ENCODE measurements around the gene PAPLN.

PAPLN gene

DNA sequence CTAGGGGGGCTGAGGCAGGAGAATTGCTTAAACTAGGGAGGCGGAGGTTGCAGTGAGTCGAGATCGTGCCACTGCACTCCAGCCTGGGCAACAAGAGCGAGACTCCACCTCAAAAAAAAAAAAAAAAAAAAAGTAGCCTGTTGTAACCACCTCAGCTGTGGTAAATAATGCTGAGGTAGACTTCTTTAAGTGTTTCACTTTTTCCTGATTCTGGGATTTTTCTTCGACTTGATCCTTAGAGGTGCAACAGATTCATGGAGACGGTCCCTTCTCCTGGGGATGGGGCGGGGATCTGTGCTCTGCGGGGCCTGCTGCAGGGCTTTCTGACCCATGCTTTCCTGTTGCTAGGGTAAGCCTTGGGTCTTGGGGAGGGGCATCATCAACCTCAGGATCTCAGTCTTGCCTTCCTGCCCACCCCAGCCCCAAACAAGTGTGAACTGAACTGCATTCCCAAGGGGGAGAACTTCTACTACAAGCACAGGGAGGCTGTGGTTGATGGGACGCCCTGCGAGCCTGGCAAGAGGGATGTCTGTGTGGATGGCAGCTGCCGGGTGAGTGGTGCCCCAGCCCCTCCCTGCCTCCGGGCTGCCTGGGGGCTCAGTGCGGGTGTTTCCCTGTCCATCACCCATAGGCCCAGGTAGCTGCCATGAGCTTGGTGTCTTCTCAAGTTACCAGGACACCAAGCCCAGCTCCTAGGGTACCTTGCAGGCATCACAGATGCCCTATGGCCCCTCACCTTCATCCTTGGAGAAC lies 12.4 kb downstream of the PAPLN start:
- no peak overlapping the region for H3K27ac ChIP-seq (ENCODE audit: low read depth, low read length)
- H3K27me3 ChIP-seq (ENCODE audit: low read length) = no peaks in the 10 kb centered on the region
- no peak overlapping the region for H2AFZ ChIP-seq (ENCODE audit: low read depth, low read length, severe bottlenecking)
- no peaks in the 10 kb centered on the region for H4K20me1 ChIP-seq (ENCODE audit: low read depth, low read length)
- H3K79me2 ChIP-seq (ENCODE audit: insufficient read depth, low read length) = no peaks in the 10 kb centered on the region
- H3K9ac ChIP-seq (ENCODE audit: low read length) = no peak overlapping the region
- TF ChIP-seq, protein P1, sequence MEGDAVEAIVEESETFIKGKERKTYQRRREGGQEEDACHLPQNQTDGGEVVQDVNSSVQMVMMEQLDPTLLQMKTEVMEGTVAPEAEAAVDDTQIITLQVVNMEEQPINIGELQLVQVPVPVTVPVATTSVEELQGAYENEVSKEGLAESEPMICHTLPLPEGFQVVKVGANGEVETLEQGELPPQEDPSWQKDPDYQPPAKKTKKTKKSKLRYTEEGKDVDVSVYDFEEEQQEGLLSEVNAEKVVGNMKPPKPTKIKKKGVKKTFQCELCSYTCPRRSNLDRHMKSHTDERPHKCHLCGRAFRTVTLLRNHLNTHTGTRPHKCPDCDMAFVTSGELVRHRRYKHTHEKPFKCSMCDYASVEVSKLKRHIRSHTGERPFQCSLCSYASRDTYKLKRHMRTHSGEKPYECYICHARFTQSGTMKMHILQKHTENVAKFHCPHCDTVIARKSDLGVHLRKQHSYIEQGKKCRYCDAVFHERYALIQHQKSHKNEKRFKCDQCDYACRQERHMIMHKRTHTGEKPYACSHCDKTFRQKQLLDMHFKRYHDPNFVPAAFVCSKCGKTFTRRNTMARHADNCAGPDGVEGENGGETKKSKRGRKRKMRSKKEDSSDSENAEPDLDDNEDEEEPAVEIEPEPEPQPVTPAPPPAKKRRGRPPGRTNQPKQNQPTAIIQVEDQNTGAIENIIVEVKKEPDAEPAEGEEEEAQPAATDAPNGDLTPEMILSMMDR (IDR thresholded peaks at IDR 0.05; ENCODE audit: insufficient read depth, low read length, poor library complexity, severe bottlenecking) = no peak
- no peak for TF ChIP-seq EZH2phosphoT487 (conservative IDR thresholded peaks at IDR 0.05; ENCODE audit: low read length)
- H3K9me2 ChIP-seq (replicated peaks; ENCODE audit: insufficient read depth, low read length) = no peaks in the 10 kb centered on the region
- H3K4me2 ChIP-seq (ENCODE audit: low read depth, low read length, poor library complexity, severe bottlenecking) = no peak overlapping the region
- no peak overlapping the region for H3K4me3 ChIP-seq (ENCODE audit: insufficient read depth, low read length, poor library complexity, severe bottlenecking)
- no peaks in the 10 kb centered on the region for H3K9me3 ChIP-seq (ENCODE audit: insufficient read depth, low read length)
- peaks cover 11% of the 10 kb centered on the region for H3F3A ChIP-seq (ENCODE audit: insufficient read depth)
- no peaks in the 10 kb centered on the region for H3K36me3 ChIP-seq (ENCODE audit: low read length)

- TF ChIP-seq EZH2phosphoT487 (conservative IDR thresholded peaks at IDR 0.05; ENCODE audit: low read length) = no peak
- TF ChIP-seq, protein P1 (IDR thresholded peaks at IDR 0.05; ENCODE audit: insufficient read depth, low read length, poor library complexity, severe bottlenecking) = no peak
- Histone ChIP-seq H3K27ac (ENCODE audit: low read depth, low read length) (no peak overlapping the region), H3K9me3 (ENCODE audit: insufficient read depth, low read length) (no peaks in the 10 kb centered on the region), H3K9me2 (replicated peaks; ENCODE audit: insufficient read depth, low read length) (no peaks in the 10 kb centered on the region), H4K20me1 (ENCODE audit: low read depth, low read length) (no peaks in the 10 kb centered on the region), H2AFZ (ENCODE audit: low read depth, low read length, severe bottlenecking) (no peak overlapping the region), H3K79me2 (ENCODE audit: insufficient read depth, low read length) (no peaks in the 10 kb centered on the region), H3K4me3 (ENCODE audit: insufficient read depth, low read length, poor library complexity, severe bottlenecking) (no peak overlapping the region), H3K36me3 (ENCODE audit: low read length) (no peaks in the 10 kb centered on the region), H3F3A (ENCODE audit: insufficient read depth) (peaks cover 11% of the 10 kb centered on the region), H3K4me2 (ENCODE audit: low read depth, low read length, poor library complexity, severe bottlenecking) (no peak overlapping the region), H3K9ac (ENCODE audit: low read length) (no peak overlapping the region), H3K27me3 (ENCODE audit: low read length) (no peaks in the 10 kb centered on the region)
Observed at GRCh38 chr14:73250317-73250713, 13.0 kb downstream of the PAPLN start.

DNA sequence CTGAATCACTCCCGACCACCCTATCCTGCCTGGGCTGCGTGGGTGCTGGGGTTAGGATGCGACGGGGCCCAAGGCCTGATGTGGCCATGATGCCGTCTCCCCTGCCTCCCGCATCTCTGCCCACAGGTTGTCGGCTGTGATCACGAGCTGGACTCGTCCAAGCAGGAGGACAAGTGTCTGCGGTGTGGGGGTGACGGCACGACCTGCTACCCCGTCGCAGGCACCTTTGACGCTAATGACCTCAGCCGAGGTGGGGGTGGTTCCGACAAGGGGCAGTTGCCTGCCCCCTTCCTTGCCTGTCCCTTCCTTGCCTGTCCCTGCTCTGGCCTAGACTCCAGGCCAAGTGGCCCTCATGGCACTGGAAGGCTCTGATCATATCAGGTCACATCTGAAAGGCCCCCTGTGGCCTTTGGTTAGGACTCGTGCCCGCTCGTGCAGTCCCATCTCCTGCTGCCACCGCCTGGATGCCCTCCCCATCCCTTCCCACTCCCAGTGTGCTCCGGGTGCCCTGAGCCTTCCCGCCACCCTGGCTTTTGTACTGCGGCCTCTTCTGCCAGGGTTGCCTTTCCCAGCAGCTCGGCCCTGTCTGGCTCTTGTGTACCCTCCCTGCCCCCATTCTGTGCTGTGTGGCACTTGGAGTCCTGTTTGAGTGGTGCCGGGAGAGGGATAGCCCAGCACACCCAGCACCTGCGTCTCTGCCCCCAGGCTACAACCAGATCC lies 13.6 kb downstream of the PAPLN start:
- Histone ChIP-seq H3K9ac (ENCODE audit: low read length) (no peak overlapping the region), H3K36me3 (ENCODE audit: low read length) (no peaks in the 10 kb centered on the region), H3K27ac (ENCODE audit: low read depth, low read length) (no peak overlapping the region), H3K4me2 (ENCODE audit: low read depth, low read length, poor library complexity, severe bottlenecking) (no peak overlapping the region), H3K9me2 (replicated peaks; ENCODE audit: insufficient read depth, low read length) (no peaks in the 10 kb centered on the region), H3K9me3 (ENCODE audit: insufficient read depth, low read length) (no peaks in the 10 kb centered on the region), H3K27me3 (ENCODE audit: low read length) (no peaks in the 10 kb centered on the region), H3F3A (ENCODE audit: insufficient read depth) (peaks cover 11% of the 10 kb centered on the region), H4K20me1 (ENCODE audit: low read depth, low read length) (no peaks in the 10 kb centered on the region), H3K4me3 (ENCODE audit: insufficient read depth, low read length, poor library complexity, severe bottlenecking) (no peak overlapping the region), H3K79me2 (ENCODE audit: insufficient read depth, low read length) (no peaks in the 10 kb centered on the region), H2AFZ (ENCODE audit: low read depth, low read length, severe bottlenecking) (no peak overlapping the region)
- TF ChIP-seq, protein P1 (IDR thresholded peaks at IDR 0.05; ENCODE audit: insufficient read depth, low read length, poor library complexity, severe bottlenecking) = no peak
- TF ChIP-seq EZH2phosphoT487 (conservative IDR thresholded peaks at IDR 0.05; ENCODE audit: low read length) = no peak

Data from SU-DHL-6 (cell line).